Urothelium cell line (cell line): ENCODE measurements around the gene C6orf47.
"Not testable (repeated sequence)": the region's sequence is repeated elsewhere in the genome, so short reads cannot be mapped to it uniquely, and the experiment has no call there.

Experiments used
- DNase-seq: peaks from one replicate; pipeline ENCODE4 v3.0.0; 2011; ENCODE audit warnings: low spot score, mixed read lengths
- FAIRE-seq: peaks from 2 replicates; lab custom pipeline; 2011; peaks lifted over from hg19 to GRCh38; lab: Jason Lieb, UNC

Gene C6orf47, protein sequence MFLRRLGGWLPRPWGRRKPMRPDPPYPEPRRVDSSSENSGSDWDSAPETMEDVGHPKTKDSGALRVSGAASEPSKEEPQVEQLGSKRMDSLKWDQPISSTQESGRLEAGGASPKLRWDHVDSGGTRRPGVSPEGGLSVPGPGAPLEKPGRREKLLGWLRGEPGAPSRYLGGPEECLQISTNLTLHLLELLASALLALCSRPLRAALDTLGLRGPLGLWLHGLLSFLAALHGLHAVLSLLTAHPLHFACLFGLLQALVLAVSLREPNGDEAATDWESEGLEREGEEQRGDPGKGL

DNA sequence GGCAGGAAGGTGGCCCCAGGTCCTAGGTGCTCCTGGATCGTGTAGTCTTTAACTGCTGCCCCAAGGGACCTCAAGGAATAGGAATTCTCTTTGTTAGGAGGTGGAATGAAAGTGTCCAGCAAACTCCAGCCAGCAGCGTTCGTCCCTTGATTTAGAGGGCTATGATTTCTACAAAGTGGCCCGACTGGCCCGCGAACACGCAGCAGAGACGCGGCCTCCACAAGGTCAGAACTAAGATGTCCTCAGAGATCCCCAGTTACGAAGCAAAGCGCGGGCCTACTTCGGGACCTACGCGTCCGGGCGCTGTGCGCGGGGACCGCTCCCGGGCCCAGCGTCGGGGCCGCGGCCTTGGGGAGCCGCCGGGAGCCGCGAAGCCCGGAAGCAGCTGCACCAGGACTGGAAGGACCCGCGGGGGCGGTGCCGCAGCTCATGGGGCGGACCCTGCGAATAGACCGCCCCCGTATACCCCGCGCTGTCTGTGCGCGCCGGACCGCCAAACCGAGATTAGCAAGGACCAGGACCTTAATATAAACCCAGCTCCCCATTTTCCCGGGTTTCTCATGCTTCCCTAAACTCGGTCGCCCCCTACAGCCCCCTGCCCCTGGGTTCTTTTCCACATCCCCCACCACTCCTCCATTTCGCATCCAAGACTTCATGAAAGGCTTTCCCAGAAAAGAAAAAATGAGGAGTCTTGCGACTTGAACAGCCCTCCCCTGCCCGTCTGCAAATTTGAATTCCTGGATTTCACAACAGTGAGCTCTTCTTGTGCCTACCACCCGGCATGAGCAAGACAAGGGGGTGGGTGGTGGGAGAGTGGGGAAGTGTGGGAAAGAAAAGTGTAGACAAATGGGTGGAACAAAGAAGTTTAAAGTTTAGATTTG lies at the start of gene C6orf47:
Gene C6orf47, minus strand, starts transcription at position 398 of the 881 bp plus-strand sequence. CDS start 831 bp downstream, outside the sequence.
- DNase-seq (peak; percentile 88), FAIRE-seq (no peak)

GRCh38 chr6:31709157-31709556 lies 48.6 kb upstream of the C6orf47 start:
- FAIRE-seq, DNase-seq: not testable (repeated sequence)

DNA sequence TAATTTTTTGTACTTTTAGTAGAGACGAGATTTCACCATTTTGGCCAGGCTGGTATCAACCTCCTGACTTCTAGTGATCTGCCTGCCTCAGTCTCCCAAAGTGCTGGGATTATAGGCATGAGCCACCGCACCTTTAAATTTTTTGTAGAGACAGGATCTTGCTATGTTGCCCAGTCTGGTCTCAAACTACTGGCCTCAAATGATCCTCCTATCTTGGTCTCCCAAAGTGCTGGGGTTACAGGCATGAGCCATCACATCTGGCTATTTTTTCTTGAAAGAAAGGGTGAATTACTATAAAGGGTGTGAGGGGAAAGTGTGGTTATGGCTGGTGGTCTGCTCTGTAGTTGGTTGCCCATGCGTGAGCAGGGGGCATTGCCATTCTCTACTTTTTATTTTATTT lies 47.6 kb upstream of the C6orf47 start:
- FAIRE-seq (no peak), DNase-seq (no peak)

GRCh38 chr6:31707701-31708100 lies 47.1 kb upstream of the C6orf47 start:
- FAIRE-seq (no peak), DNase-seq (no peak)

DNA sequence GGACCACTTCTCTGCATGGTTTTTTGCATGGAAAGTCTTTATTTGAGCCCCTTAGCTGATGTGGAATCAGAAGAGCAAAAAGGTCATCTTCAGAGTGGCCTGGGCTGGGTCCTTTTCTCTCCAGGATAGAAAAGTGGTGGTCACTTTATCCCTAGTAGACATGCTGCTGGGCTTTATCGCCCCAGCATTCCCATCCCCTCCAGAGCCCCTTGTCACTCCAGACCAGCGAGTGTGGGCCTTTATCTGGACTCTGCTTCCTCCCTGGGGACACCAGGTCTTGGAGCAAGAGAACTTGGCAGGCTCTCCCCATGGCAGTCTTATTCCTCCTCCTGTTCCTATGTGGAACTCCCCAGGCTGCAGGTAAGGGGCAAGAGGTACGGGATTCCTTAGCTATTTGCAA lies 46.0 kb upstream of the C6orf47 start, which contains the start of gene LY6G6F:
Gene LY6G6F, plus strand, starts transcription at position 268 of the 400 bp plus-strand sequence. Its CDS starts 41 bp downstream, at position 309.
- DNase-seq (no peak), FAIRE-seq (no peak)

- DNase-seq (no peak), FAIRE-seq (no peak)
Measured at GRCh38 chr6:31705931-31706330, 45.4 kb upstream of the C6orf47 start.

DNA sequence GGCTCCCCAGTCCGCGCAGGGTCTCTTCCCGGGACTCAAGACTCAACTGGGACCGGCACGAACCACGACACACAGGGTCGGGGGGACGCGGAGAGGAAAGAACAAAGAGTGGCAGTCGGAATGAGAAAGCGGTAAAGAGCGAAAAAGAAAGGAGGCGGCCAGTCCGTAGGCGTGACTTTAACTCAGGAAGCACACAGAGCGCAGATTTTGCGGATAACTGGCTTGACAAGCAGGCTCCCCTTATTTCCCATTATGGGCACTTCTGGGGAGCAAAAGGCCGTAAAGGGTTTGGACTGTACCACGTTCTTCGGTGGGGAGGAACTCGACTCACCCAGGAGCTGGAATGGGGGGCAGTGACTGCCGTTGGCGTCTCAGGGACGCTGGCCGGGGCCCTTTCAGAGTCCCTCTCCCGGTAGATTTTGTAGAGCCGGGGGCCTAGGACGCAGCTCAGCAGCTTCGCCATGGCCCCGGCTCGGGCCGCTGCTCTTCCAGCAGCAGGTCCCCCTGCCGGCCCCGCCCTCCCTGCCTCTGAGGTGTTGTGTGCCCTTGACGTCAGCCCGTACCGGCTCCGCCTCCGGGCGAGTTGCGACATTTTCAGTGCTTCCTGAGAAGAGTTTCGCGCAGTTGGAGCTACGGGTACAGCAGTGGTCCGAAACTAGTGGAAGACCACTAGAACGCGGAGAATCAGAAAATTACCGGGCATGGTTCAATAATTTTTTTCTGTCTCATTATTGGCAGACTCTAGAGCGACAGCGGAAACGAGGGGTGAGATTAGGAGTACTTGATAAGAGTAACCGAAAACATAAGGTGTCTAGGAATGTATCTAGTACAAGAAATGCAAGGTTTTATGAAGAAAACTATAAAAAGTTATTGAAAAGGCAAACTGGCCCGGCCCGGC lies 42.5 kb upstream of the C6orf47 start, which contains the start of gene ABHD16A:
Gene ABHD16A, minus strand, starts transcription at position 506 of the 898 bp plus-strand sequence. Its CDS starts 43 bp downstream, at position 463.
- DNase-seq (peak; percentile 99), FAIRE-seq (peak; percentile 69)

DNA sequence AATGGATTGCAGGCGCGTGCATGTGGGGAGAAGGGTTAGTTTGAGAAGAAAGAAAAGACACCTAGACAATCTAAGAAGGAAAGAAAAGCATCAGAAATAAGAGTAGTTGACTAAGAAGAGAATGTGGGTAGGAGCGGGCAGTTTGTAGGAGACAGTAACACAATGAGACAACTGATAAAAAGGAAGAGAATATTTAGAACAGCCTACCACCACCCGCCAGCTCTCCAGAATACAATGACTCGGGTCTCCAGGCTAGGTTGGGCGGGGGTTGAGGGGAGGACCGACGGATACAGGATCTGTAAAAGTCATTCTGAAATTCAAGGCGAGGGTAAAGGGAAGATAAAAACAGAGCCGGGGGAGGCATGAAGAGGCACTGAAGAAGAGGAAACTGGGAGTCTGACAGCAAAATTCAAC lies 41.8 kb upstream of the C6orf47 start:
- FAIRE-seq (no peak), DNase-seq (peak; percentile 26)

DNA sequence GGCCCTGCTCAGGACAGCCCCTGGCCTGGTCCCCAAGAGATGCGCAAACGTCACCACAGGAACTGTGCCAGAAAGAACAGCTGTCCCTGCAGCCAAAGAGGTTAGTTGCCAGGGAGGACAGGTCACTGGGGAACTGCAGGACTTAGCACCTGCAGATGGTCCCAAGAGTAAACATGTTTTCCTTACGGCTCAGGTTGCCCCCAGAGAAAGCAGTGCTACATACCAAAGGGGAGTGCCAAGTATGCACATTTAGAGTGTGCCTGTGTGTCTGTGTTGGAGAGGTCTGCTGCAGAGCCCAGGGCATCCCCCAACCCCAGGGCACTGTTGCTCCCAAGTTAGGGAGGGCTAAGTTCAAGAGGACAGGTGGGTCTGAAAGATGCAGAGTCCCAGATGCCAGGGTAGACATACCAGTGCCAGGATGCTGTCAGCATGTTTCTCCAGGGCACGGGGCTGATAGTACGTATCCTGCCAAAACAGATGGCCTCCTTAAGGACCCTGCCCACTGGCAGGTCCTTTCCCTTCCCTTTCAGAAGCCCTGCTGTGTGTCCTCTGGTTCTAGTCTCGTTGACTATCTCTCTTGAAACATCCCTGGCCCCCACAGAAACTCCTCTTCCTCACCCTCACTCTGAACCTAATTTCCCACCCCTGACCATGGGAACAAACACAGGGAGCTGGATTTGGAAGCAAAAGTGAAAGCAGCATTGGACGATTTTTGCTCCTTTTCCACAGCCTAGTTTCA lies 41.3 kb upstream of the C6orf47 start:
- DNase-seq (no peak), FAIRE-seq (no peak)

DNA sequence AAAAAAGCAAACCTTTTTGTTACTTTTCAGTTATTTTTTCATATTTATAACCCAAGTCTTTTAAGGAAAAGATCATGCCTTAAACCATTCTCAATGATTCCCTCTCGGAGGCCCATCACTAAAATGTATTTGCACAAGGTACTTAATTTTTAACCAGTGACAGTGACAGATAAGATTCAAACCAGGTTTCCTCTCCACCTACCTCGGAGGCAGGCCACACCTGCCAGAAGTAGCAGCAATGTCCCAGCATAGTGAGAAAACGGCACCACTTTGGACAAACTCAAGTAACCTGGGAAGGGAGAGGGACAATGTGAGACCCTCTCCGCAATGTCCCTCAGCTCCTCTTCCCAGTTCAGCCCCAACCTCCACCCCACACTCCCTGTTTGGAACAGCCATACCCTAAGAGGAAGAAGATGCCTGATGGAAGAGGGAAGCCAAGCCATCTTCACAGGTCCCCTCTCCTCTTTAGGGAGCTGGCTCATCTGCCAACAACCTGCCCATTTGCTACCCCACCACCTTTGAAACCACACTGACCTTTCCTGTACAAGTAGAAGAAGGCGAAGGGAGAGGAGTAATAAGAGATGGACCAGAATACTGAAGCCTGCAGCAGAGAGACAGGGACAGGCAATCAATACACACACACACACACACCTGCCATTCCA lies 40.3 kb upstream of the C6orf47 start:
- no peak for DNase-seq
- FAIRE-seq: no peak

DNA sequence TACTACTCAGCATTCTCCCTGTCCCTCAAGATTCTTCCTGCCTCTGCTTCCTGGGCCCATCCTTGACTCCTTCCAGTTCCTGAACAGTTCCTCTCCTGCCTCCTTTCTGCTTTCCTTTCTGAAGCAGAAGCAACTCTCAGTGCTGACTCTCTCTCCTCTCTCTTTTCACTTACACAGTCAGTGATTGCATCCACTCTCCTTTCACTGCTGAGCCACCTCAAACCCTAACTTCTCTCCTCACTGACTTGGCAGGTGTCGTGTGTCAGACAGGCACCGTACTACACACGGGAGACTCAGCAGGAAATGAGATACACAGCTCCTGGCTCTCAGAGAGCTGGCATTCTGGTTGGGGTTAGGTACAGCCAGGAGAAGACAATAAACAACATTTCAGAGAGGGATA lies 37.0 kb upstream of the C6orf47 start:
- DNase-seq (no peak), FAIRE-seq (no peak)

GRCh38 chr6:31693535-31693934 lies 33.0 kb upstream of the C6orf47 start:
- DNase-seq: no peak
- no peak for FAIRE-seq

- no peak for FAIRE-seq
- no peak for DNase-seq
Measured at GRCh38 chr6:31692886-31693285, 32.3 kb upstream of the C6orf47 start.

- no peak for FAIRE-seq
Measured at GRCh38 chr6:31692353-31692752, 31.8 kb upstream of the C6orf47 start.

DNA sequence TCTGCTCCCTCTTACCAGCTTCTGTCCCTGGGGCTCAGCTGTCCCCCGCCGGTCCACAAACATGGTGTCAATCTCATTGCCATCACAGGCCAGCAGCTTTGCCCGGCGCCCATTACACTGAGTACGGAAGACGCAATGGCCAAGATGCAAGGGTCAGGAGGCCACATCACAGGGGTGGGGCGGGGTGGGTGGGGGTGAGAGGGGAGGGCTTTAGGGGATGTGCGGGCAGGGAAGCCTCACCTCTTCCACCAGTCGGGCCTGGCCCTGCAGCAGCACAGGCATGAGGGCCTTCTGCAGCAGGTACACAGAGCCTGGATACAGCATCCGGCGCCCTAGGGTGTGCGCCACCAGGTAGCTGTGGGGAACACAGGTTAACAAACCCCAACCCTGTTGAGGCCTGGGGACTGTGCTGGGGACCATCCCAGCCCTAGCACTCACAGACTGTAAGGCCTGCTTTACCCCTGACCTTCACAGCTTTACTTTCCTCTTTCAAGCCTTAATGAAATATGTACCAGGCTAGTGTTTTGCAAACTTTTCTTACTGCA lies 31.1 kb upstream of the C6orf47 start:
- DNase-seq (no peak), FAIRE-seq (no peak)

More at GRCh38 chr6:31692353-31692752, 31.8 kb upstream of the C6orf47 start:
- DNase-seq: no peak

DNA sequence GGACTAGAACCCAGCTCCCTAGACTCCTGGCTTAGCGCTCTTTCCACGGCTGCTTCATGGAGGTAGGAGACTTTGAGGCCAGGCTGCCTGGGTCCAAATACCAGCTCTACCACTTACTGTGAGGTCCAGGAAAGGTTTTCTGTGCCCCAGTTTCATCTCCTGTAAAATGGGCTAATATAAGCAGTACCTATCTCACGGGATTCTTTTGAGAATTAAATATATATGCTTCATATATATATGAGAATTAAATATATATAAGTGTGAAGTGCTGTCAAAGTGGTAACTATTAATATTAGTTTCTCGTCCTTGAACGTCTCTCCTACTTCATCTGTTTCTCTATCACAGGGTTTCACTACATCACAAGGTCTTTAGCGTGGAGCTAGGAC lies 30.5 kb upstream of the C6orf47 start:
- no peak for FAIRE-seq
- DNase-seq: no peak

DNA sequence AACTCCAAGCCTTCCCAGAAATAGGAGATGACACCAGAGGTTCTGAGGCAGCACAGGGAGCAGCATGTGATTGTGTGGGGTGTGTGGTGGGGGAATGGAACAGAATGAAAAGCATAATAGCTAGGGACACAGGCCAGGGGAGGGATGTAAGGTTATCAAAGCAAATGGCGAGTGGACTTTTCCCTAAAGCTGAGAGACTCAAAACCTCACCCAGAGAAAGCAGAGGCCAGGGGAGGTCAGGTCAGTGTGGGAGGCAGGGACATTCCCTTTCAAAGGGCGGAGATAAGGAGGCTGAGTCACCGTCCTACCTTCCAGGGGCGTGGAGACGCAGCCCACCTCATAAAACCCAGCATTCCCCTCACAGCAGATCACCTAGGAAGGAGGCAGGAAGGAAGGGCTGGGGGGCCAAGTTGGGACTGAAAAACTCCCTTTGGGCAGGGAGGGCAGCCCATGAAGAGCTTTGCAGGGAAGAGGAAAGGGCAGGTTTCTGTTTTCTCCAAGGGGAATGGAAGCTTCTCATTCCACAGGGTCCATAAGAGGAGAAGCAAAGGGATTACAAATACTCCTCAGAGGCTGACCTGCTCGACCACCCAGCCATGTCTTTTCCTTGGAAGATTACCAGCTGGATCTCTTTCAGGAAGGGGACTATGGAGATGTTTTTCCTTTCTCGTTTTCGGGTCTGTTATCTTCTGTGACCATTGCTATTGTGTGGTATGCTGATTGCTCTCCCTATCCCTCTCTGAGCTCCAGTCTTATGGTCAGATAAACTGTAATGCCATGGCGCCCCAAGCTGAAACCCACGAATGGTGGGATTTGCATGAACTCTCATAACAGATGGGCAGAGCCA lies 29.9 kb upstream of the C6orf47 start:
- FAIRE-seq (no peak), DNase-seq (no peak)
